Caki2 (cell line): Measurements from ENCODE around the gene COMMD6. TPM values are rescaled to one million over a fixed set of nuclear protein-coding genes. Genes with fewer than 3 reads are reported as not detected.
"Not testable (repeated sequence)": the region's sequence is repeated elsewhere in the genome, so short reads cannot be mapped to it uniquely, and the experiment has no call there.

Experiments used
- DNase-seq: peaks from one replicate; pipeline ENCODE4 v3.0.0-alpha.2; 2015; ENCODE audit warnings: low read depth
- in situ Hi-C: cut with HindIII; loops from 2 replicates; pipeline ENCODE4 v1.10.0; 2016; ENCODE audit warnings: low sequenced_read_pairs, low pct_unique_long_range_greater_than_20kb, mixed read lengths
- total RNA-seq: library from RNA; depleted of rRNA; stranded (reverse); fragments of >200 nt; shearing (Covaris generic); gene quantifications from 2 replicates; pipeline ENCODE4 v1.2.3, GENCODE V29; 2014; ENCODE audit warnings: low replicate concordance; rRNA removed

The COMMD6 gene
- total RNA-seq, result 107 and 140 TPM in 2 replicates

DNA sequence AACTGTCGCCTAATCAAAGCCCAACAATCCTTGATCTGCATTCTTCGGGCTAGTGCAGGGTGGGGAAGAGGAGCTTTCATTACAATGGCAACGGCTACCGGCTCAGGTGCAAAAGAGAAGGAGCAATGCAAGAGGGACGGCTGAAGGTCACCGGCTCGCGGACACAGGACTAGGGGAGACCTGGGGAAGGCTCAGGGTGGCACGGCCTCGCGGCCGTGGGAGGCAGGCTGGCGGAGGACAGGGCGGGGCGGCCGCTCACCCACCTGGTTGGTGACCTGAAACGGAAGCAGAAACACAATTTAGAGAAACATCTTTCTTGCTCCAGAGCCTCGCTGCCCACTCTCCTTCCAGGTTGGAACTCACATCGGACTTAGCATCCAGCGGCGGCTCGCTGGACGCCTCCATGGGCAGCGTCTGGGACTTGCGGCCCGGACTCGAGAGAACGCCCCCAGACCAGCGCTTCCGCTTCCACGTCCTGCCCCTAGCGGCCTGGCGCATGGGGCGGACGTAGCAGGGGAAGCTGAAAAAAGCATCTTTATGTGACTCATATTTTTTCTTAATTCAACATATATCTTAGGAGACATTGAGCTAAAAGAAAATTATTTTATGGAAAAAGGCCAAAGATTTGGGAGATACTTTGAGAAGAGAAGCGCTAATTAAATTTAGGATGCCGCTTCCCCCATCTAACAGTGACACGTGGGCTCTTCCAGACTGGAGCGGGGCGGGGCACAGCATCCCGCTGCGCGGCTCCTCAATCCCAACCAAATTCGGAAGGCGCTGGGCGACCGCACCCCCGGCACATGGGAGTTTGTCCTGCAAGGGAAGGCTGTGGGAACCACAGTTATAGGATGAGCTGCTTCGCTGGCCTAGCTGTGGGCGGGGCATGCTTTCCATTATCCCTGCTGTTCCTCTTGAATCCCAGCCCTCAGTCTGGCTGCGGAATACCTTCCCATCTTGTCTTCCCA is at the start of gene COMMD6:
Gene COMMD6, minus strand, starts transcription at position 441 of the 965 bp plus-strand sequence. Its CDS starts 36 bp downstream, at position 405.
- in situ Hi-C loops, result no loop called here
- peak; percentile 86 for DNase-seq

DNA sequence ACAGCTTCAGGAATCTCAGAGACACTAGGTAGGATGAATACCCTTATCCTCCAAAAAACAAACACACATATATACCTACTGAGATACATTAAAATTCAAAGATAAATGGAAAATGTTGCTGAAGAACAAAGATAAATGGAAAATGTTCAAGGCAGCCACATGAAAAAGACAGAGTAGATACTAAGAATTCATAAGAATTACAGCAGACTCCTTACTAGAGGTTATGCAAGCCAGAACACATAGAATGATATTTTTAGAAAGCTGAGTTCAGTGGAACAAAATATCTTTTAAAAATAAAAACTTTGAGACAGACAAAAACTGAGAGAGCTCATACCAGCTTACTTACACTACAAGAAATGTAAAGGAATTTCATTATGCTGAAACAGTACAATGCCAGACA is 47.5 kb upstream of the COMMD6 start:
- in situ Hi-C loops, result no loop called here

DNA sequence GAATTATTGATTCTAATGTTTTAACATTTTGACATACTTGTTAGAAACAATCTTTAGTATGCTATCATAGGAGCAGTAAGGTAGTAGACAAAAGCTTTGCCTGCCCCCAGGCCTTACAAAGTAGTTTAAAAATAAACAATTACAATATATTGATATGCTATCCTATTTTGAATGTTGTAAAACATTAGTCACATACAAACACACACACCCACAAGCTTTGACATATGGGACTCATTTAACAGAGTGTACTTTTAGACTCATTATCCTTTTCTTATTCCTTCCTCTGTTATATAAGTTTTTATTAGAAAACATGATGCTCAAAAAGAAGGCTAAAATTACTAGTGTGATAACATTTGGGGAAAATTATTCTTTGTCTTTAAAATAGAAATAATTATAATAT is 45.5 kb upstream of the COMMD6 start:
- no peak for DNase-seq
- in situ Hi-C loops, result no loop called here

More for the DNA sequence above, 47.5 kb upstream of the COMMD6 start:
- no peak for DNase-seq

DNA sequence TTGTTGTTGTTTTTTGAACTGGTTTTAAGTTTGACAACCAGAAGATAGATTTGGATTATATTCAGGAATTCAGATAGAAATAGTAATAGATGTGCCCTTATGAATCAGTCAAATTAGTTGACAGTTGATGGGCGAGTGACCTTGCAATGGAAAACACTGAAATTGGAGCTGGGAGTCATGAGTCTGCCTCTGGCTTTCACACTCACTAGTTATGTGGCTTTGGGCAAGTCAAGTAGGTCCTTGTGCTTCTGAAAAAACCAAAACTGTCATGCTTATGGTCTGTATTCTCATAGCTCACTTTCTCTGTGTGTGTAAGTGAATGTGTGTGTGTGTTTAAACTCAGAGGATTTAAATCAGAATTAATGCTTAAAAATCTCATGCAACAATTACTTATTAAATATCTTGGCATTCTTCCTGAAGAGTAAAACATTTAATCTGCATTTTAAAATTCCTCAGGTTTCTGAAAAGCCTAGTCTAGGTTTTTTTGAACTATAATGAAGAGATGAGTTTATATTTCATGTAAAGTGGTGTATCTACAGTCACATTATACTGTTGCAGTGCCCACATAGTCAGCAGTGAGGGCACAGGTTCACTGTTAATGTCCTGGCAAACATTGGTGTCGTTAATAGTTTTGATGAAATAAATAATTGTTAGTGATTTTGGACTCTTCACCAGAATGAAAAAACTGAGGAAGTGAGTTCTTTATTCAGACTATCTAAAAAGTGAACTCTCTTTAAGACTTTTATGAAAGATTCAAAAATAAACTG is 44.4 kb upstream of the COMMD6 start:
- in situ Hi-C loops, result no loop called here
- DNase-seq, result no peak

DNA sequence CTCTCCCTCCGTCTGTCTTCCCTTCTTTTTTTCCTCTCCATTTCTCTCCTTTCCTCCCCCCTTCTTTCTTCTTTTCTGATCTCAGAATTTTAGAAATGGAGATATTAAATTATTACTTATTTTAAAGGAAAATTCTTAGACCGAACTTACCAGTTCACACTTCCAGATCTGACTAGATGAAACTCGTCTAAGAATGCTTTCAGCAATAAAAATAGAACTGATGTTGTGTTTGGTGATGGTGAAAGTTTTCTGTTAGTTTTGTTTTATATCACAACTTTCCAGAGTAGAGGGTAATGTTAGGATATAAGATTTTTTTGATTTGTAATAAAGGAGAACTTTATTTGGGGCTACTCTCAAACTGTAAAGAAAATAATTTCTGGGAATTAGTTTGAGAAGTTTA is 41.9 kb upstream of the COMMD6 start:
- DNase-seq, result no peak
- in situ Hi-C loops, result no loop called here

DNA sequence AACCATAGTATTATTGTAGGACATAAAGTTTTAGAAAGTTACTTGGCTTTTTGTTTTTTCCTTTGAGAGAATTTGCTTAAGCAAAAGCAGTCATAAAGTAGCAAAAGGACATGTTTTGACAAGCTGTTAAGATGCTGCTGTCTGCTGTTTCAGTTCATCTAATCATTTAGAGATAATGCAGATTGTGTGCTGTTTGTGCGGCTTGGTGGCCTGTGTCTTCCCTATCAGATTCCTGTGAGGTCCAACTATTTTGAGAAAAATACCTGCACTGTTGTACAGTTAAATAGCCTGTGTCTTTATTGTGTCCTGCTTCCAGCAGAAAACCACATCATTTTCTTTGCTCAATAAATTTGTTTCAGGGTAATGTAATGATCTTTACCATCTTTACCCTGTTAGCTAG is 31.9 kb upstream of the COMMD6 start:
- in situ Hi-C loops, result no loop called here
- DNase-seq, result no peak

DNA sequence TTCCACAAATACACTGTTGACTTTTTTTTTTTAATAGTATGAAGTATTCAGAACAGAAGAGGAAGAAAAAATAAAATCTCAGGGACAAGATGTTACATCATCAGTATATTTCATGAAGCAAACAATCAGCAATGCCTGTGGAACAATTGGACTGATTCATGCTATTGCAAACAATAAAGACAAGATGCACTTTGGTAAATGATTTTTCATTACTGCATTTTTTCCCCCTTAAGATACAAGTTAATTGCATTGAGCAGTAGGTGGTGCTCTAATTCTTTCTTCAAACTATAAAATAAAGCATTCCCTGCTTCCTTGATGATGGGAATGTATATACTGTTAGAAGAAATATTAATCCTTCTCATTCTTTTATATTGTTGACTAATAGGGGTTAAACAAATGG is 29.0 kb upstream of the COMMD6 start:
- in situ Hi-C loops, result no loop called here

DNA sequence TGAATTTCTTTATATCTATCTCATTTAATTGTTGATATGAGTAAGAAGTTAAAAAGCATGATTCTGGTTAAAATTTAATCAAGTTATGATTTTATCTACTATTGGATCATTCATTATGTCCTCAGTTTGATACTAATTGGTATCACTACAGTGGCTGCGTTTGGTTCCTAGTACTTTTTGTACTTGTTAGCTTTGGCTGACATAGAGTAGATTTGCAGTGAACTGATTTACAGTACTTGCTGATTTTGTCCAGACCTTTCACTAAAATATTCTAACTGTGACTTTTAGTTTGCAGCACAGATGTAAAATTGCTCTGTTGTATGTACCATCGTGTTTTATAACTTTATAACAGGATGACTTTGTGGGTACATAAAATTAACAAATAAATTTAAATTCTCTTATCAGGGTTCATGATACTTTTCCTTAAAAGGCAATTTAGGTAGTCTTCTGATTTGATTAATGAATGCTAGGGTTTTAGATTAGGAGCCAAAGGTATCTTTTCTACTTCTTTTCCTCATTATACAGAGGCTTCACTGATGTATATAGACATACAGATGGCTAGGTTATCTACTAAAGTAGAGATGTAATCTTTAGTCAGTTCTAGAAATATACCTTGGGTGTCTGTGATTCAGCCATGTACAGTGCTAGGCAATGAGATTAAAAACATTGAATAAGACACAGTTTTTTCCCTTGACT is 20.7 kb upstream of the COMMD6 start:
- DNase-seq, result no peak
- in situ Hi-C loops, result no loop called here

More for the DNA sequence above, 29.0 kb upstream of the COMMD6 start:
- peak; percentile 25 for DNase-seq

DNA sequence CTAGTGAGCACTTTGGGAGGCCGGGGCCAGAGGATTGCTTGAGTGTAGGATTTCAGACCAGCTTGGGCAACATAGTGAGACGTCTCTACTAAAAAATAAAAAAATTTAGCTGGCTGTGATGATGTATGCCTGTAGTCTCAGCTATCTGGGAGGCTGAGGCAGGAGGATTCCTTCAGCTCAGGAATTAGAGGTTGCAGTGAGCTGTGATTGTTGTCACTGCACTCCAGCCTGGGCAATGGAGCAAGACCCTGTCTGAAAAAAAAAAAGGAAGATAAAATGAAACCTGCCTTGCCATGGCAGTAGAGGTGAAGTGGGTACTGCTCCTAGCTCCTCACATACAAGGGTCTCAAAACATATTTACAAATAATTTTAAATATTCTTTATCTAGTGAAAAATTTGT is 19.3 kb upstream of the COMMD6 start:
- in situ Hi-C loops, result no loop called here
- no peak for DNase-seq

DNA sequence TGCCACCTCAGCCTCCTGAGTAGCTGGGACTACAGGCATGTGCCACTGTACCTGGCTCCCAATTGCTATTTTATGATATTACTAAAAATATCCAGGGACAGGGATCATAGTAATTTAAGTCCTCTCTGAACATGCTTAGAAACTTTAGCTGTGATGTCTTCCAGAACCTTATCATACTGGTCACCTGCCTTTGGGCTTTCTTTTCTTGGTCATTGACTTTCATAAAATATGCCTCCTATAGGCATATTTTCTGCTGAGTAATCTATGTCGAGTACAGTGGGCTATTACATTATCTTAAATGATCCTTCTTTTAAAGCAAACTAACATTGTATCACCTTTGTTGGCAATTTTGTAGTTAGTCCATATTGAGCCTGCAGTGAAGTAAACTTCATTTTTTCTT is 18.2 kb upstream of the COMMD6 start:
- in situ Hi-C loops, result no loop called here

DNA sequence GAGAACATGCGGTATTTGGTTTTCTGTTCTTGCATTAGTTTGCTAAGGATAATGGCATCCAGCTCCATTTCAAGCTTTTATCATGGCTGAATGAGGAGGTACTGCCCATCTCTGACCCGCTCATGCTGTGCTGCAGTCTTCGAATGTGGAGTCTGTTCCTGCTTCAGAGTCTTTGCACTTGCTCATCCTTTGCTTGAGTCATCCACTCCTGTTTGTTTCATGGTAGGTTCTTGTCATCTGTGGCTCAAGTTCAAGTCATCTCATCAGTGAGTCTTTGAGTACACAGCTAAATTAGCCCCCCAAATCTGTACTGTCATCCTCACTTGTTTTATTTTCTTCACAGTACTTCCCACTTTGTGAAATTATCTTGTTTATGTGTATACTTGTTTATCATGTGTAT is 17.3 kb upstream of the COMMD6 start:
- in situ Hi-C loops, result no loop called here
- no peak for DNase-seq

More for the DNA sequence above, 18.2 kb upstream of the COMMD6 start:
- no peak for DNase-seq

DNA sequence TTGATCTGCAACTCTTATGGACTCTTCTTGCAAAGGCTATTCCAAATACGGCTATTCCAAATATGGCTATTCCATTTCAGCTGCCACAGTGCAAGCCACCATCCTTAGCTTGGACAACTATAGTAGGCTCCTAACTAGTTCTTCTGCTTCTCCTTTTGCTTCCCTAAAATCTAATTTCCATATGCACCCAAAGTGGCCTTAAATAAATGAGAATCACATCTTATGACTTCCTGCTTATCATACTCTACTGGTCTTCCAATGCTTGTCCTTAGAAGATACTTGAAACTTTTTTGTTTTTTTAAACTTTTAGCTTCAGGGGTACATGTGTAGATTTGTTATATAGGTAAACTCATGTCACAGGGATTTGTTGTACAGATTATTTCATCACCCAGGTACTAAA is 16.8 kb upstream of the COMMD6 start:
- in situ Hi-C loops, result no loop called here
- DNase-seq, result no peak

DNA sequence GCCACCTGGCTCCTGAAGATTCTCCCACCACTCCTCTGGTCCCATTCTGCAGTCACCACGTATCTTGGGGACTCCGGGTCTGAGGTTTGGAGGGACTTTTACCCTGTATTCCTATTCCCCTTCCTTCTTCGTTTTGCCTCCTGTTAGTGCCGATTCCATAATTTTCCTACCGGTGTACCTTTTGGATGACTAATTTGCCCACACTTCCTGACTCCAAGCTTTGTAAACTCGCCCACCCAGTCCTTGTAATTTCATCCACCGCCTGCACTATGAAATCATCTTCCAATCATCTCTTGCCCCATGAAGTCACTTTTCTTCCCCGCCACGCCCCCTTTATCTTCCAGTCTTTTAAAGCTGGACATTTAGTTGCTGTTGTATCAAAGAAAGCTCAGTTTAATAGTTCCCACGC is 12.5 kb upstream of the COMMD6 start:
- in situ Hi-C loops, result no loop called here
- peak; percentile 45 for DNase-seq

DNA sequence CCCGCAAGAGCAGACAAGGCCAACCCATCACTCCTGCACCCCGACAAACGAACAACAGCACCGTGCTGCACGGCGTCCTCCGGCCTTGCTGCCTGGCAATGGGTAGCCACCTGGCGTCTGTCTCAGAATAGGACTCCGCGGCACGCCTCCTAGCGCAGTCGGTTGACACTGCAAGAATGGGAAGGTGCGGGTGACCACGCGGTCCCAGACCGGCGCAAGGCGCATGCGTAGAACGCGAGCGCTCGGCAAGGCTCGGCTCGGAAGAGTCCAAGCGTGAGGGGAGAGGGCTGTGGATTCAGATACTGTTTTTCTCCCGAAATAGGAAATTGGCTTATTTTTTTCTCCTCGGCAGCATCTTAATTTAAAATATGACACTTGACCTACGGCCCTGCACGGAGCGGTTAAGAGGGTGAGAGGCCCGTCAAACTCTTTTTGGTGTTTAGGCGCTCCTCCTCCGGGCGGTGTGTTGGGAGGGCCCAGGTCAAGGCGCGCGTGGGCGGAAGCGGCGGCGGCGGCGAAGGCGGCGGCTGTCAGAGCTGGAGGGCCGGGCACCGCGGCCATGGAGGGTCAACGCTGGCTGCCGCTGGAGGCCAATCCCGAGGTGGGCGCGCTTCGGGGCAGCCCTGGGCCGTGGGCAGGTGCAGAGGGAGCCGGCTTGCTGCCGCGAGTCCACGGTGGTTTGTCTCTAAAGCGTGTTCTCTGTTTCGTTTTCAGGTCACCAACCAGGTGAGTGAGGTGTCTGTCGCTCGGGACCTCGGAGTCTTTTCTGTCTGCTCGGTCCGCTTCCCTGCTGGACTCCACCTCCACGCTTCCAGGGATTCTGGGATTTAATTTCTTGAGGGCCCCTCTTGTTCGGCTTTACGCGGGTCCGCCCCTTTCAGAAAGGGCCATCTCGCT is 11.9 kb upstream of the COMMD6 start, which contains the start of gene UCHL3:
Gene UCHL3, plus strand, starts transcription at position 530 of the 897 bp plus-strand sequence. Its CDS starts 30 bp downstream, at position 560.
- DNase-seq, result peak; percentile 89
- in situ Hi-C loops, result no loop called here

DNA sequence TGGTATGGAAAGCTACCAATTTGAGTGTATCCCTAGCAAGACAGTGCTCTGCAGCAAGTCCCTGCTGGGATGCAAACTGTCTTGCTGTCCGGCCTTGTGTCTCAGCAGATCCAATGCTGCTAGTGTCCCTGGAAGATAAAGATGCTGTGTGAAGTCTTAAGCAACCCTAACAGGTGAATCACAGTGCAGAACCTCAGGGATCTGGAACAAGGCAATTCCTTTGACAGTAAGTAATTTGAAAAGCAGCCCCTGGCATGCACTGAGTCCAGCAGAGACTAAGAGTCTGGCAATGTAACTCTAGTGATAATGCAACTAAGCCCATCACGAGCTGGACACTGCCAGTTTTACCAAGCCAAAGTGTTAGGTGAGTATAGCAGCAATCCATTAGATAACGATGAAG is 10.3 kb upstream of the COMMD6 start:
- in situ Hi-C loops, result no loop called here
- no peak for DNase-seq

DNA sequence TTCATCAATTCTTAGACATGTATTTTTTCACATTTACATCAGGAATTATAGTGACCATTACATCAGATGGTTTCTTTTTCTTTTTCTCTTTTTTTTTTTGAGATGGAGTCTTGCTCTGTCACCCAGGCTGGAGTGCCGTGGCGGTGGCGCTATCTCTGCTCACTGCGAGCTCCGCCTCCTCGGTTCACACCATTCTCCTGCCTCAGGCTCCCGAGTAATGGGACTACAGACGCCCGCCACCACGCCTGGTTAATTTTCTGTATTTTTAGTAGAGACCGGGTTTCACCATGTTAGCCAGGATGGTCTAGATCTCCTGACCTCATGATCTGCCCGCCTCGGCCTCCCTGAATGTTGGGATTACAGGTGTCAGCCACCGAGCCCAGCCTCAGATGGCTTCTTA is 7.7 kb upstream of the COMMD6 start:
- DNase-seq, in situ Hi-C loops: not testable (repeated sequence)

DNA sequence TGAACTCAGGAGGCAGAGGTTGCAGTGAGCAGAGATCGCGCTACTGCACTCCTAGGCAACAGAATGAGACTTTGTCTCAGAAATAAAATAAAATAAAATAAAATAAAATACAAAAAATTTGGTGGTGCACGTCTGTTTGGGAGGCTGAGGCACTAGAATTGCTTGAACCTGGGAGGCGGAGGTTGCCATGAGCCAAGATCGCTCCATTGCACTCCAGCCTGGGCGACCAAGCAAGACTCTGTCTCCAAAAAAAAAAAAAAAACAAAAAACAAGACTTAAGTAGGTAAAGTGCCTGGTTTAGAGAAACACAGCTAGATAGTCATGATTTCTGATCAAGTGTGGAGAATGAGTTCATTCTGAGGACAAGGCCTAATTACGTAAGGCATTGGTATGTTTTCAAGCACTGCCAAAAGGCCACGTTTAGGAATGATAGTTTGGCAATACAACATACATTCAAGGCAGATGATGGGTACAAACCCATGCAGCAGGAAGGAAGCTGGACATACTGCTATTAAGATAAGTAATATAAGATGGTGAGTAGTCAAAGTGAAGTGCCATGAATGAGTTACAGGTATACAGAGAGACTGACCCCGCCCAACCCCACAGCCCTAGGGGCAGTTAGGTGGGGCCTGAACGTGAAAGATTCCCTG is 7.2 kb upstream of the COMMD6 start:
- in situ Hi-C loops, result no loop called here
- peak; percentile 55 for DNase-seq
